Hematopoietic multipotent progenitor cell (in vitro differentiated cells): Measurements from ENCODE around the gene PON2. TPM values are rescaled to one million over a fixed set of nuclear protein-coding genes. Genes with fewer than 3 reads are reported as not detected.
"Not testable (repeated sequence)": the region's sequence is repeated elsewhere in the genome, so short reads cannot be mapped to it uniquely, and the experiment has no call there.

Source experiments
- DNase-seq, 3 donors: peaks; one replicate each; pipeline ENCODE4 v3.0.0-alpha.2; 2011 to 2015; ENCODE audit warnings: low read depth in 2 of 3, low spot score in 2 of 3
- total RNA-seq: library from RNA; depleted of rRNA; stranded (reverse); fragments of >200 nt; gene quantifications from one replicate; pipeline ENCODE4 v1.2.3, GENCODE V29; 2012

The PON2 gene
- 17.8 TPM for total RNA-seq

GRCh38 chr7:95434557-95435421 lies at the start of gene PON2:
PON2 (minus strand) TSS chr7:95435028; CDS start chr7:95434951, 77 bp downstream.
- peak; percentile 13 to 76 (median 60) for DNase-seq

- DNase-seq: no peak
Observed at GRCh38 chr7:95482424-95482823, 47.6 kb upstream of the PON2 start.

DNA sequence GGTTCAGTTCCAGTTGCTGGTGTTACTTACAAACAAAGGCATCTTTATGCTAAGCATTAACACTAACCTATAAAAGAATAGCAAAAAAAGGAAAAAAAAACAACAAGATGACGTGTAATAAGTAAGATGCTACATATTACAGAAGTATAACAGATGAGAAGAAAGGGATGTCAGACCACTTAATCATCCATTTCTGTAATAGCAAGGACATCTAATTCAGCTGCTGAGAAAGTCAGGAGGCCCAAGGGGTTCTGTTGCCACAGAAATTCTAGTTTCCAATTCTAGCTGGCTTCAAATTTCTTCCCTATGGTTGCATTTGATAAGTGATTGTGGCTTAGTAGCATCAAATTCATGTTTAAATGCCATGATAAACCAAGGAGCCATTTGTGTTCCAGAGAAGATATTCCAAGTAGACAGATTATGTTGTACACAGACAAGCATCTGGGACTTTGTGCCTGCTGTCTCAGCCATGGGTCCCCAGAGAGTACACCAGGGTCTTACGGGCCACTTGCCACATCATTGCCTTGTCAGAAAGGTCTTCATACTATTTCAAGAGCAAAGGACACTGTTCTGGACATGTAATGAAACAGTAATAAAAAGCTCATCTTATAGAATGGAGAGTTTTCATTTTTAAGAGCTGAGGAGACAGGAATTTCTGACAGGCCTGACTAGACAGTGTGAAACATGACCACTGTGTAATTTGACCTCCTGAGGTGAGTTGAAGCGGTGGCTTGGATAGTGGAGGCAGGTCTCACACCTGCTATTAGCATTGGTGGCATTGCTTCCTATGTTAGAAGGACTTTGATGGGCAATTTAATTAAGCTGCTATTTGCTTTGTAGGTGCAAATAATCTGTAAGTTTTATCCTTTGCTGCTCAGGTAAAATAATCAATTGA lies 46.7 kb upstream of the PON2 start:
- no peak for DNase-seq

DNA sequence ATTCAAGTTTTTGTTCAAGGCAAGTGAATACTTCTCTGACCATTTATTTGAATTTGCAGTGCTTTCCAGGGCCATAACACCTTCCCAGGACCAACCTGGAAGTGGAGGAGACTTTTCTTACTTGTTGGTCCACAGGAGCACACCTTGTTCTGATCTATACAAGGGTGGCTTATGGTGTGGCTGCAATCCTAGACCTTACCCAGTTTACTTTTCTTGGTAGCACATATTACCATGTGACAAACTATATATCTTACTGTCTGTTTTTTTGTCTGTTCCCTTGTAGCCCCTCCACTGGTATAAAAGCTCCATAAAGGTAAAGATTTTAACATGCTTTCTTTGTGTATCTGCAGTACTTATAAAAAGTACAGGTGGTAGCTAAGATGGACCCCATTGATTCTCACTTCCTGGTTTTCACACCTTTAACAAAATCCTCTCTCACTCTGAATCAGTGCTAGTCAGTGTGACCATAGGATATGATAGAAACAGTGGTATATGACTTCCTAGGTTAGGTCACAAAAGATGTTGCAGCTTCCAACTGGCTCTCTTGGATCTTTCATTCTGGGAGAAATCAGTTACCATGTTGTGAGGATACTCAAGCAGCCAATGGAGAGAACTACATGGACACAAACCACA lies 45.3 kb upstream of the PON2 start:
- no peak for DNase-seq

- peak in 1 of 3 donors; percentile 33 for DNase-seq
Observed at GRCh38 chr7:95478272-95479037, 43.6 kb upstream of the PON2 start.

DNA sequence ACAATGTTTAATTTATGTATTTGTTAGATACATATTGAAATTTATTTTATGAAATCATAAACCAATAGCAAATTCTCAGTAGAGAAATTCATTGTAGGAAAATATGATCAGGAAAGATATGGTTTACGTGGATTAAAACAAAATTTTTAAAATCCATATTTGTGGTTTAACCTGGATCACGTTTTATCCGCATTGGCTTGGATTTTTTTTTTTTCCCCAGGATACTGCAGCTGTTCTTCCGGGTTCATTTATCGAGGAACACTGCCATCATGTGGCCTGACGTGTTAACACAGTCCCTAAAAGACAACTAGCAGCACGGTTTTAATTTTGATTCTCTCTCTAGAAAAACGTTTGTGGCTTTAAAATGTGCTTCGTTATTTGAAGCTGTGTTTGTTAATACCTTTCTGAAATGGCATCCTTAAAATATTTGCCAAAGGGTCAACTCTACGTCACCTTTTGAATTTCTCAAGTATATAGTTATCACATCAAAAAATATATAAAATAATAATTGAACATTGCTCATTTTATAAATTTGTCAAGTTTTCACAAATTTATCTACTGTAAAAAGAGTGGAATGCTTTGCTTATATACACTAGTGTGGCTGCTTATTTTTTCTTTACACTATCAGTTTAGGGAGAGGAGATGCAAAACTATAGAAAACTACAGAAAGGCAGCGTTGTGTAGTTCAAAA lies 42.2 kb upstream of the PON2 start:
- DNase-seq: peak; percentile 5 to 76 (median 56)

- DNase-seq: no peak
Observed at GRCh38 chr7:95476072-95476847, 41.4 kb upstream of the PON2 start.

- no peak for DNase-seq
Observed at GRCh38 chr7:95473276-95473985, 38.6 kb upstream of the PON2 start.

- DNase-seq: no peak
Observed at GRCh38 chr7:95472581-95473161, 37.8 kb upstream of the PON2 start.

DNA sequence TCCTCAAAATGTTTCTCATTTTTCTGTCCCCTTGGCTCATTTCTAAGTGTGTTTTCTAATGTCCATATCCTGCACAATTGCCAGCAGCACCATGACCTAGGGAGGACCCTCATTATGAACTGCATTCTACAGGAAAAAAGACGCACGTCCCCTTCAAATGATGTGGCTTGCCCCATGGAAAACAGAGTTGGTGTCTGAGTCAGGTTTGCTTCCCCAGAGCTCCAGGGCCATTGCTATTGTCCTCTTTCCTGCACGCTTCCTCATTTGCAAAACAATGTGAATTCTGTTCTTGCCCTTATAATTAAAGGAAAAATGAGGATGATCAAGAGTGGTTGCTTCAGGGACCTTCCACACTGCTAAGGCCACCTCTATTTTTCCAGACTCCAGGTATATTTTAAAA lies 36.2 kb upstream of the PON2 start:
- DNase-seq: no peak

GRCh38 chr7:95470452-95470851 lies 35.6 kb upstream of the PON2 start:
- DNase-seq: peak in 1 of 3 donors; percentile 32

- DNase-seq: no peak
Observed at GRCh38 chr7:95469848-95470247, 35.0 kb upstream of the PON2 start.

- DNase-seq: no peak
Observed at GRCh38 chr7:95469187-95469586, 34.4 kb upstream of the PON2 start.

GRCh38 chr7:95467912-95468607 lies 33.2 kb upstream of the PON2 start:
- no peak for DNase-seq

DNA sequence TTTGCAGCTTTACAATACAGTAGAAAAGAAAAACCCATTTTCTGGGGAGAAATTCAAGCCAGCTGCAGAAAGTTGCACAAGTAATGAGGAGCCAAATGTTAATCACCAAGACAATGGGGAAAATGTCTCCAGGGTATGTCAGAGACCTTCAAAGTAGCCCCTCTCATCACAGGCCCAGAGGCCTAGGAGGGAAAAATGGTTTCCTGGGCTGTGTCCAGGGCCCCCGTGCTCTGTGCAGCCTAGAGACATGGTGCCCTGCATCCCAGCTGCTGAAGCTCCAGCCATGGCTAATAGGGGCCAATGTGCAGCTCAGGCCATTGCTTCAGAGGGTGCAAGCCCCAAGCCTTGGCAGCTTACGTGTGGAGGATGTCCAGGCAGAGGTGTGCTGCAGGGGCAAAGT lies 25.8 kb upstream of the PON2 start:
- DNase-seq: not testable (repeated sequence)

DNA sequence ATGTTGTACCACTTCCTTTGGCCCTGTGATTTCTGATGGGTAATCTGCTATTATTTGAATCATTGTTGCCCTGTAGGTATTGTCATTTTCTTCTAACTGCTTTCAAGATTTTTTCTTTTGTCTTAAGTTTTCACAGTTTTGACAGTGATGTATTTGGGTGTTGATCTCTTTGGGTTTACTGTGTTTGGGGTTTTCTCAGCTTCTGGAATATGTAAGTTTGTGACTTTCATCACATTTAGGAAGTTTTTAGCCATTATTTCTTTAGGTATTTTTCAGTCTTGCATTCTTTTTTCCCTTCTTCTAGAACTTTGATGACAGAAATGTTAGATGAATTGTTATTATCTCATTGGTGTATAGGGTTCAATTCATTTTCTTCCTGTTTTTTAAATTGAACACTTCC lies 23.1 kb upstream of the PON2 start:
- DNase-seq: no peak

DNA sequence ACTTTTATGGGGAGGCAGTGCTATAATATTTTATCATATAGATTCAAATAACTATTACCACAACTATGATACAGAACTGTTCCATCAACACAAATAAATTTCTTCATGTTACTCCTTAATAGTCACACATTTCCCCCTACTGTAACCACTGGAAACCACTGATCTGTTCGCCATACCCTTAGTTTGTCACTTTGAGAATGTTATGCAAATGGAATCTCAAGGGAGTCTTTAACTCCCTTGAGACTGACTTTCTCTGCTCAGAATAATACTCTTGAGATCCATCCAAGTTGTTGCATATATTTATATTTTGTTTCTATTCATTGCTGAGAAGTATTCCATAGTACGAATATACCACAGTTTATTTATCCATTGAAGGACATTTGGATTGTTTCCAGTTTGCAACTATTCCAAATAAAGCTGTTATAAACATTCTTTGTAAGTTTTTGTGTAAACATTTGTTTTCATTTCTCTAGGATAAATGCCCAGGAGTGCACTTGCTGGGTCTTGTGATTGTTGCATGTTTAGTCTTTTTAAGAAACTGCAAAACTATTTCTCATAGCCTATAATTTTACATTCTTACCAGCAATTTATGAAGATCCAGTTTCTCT lies 19.7 kb upstream of the PON2 start:
- DNase-seq: no peak
